GM21529 (cell line): Measurements from ENCODE around the gene LCLAT1.

Experiments
- ATAC-seq: cut with Tn5 transposase; IDR thresholded peaks from one replicate; pipeline ENCODE4 v1.9.1; 2021; ENCODE audit not compliant: unreplicated experiment

Gene LCLAT1

DNA sequence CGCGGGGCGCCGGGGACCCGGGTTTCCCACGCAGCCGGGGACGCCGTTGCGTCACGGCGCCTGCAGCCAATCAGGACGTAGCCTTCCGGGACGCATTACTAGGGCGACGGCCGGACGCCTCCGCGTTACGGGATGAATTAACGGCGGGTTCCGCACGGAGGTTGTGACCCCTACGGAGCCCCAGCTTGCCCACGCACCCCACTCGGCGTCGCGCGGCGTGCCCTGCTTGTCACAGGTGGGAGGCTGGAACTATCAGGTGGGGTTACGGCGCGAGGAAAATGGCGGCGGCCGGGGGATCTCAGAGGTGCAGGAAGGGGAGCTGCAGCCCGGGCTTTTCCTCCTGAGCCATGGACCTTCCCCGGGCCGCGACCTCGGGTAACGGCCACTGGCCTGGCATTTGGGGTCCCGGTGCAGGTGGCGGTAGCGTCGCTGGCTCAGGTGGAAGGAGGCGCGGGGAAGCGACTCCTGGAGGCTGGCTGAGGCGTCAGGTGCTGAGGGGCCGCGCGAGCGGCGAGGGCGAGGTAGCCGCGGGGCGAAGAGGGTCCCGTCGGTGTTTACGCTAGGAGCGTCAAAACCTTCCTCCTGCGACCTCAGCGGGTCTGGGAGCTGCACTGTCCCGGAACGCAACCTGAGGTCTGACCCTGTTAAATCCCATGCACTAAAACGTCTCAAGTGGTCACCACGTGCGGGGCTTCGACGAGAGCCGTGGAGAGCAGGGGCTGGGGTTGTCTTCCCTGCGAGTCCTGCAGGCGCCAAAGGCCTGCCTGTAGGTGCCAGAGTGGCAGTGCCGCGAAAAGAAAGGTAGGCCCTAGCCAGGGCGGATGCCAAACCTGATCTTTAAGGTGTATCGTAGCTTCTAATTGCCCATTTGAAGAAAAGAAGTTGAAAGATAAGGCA is at the start of gene LCLAT1:
LCLAT1 (plus strand) TSS at position 98 of the 897 bp plus-strand sequence. CDS start 78,345 bp downstream, outside the sequence.
- peak; percentile 98 for ATAC-seq

DNA sequence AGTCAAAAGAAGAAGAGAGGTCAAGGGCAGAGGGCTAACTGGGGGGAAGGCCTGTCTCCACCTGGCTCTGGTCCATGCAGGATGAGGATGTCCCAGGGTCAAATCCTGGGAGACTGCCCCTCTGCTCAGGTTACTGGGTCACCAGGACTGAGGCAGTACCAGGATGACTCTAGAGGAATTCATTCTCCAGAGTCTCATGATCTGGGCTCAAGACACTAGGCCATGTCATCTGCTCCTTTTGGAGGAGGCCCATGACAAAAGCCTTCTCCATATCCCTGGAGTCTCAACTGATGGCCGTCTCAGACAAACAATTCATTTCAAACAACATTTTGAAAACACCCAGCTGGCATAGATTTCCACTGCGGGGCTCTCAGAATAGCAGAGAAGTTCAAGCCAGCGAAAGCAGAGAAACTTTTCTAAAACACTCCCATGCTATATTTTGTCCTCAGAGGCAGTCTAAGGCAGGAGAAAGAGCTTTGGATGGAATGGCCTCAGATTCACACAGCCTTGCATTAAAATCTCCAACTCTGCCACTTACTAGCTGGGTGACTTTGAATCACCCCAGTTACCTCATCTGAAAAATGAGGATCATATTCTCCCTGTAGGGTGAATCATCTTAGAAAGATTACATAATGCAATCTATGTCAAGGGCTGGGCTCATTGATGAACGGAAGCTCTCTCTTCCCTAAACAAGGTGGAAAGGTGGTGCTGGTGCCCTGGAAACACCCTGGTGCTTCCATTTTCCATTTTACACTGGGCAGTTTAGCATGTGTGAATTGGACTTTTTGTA is 48.8 kb upstream of the LCLAT1 start:
- ATAC-seq, result no peak

DNA sequence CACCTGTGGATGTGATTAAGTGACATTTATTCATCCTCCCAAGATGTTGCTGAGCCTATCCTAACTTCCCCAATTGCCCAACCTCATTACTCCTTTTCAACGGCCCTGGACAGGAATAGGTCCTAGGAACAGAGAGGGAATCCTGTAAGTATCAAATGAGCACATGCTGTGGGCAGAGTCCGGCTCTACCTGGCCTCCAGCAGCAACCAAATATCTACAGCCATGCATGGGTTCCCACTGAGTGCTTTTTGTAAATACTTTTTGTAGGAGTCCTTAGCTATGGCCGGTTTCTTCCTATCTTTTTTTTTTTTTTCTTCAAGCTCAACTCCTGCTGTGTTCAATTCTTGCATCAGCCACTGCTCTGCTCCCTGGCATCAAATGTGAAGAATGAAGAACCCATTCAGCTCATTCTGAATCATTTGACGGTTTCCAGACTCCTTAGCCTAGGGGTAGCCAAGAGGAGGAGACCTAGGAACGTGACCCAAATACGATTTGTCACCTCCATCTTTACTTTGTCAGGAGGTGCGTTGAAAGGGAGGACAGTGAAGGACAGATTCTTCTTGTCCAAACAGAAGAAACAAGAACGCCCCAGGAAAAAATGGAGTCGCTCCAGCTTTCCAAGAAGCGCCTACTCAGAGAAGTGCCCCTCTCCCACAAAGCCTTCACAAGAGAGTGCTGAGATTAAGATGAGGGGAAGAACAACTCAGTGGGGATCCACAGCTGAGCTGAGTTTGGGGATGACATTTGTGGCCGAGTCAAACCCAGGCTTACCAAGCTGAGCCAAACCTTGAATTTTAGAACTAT is 46.7 kb upstream of the LCLAT1 start:
- ATAC-seq, result no peak

DNA sequence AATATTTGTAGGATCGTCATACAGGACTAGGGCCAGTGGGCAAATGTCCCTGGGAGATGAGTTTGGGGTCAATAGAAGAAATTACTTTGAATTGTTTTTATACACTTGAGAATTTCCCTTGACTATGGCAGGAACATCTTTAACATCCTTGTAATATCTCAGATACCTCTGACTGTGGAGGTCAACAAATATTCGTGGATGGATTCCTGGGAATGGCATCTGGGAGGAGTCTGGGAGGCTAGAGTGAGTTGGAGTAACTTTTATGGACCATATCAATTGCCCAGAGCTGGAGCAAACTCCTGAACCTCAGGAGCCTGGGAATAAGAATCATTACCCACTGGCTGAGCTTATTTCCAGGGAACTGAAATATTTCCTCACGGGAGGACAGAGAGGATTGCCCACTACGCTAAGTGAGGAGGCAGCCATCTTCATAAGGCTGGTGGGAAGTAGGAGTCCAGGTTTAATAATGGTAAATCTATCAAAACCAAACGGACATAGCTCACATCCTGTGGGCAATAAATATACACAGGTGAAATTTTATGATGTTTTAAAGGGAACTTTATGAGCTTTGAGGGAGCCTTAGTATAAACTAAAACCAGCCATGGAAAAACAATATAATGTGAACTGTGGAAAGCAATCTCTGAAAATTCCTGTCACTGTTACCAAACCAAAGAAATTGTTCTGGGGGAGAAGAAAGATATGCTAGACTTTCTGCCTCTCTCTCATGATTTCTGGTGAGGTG is 44.4 kb upstream of the LCLAT1 start:
- no peak for ATAC-seq

DNA sequence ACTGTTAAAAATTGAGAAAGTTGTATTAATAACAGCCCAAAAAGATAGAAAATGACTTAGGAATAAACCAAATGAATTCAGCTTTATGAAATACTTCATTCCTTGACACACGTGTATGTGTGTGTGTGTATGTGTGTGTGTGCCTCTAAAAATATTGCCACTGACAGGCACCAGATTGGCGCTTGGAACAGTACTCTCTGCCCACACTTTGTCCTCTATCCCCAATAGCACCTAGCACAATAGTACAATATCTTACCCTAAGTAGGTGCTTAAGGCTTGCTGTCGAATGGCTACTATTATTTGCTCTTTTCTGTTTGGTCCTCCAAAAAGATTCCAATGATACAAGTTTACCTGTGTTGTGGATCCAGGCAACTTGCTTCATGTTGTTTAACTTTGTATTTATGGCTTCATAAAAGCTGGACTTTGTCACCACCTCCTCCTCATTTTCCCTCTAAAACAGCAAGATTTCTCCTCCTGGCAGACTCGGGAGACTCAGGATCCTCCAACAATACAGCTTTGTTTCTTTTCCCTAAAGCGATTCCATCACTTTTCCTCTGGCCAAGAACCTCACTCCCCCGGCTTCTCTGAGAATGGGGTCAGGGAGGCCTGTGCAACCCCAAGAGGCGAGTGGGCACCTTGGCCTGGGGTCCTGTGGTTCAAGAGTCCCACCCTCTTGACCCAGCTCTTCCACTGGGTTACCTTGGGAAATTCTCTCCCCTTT is 43.3 kb upstream of the LCLAT1 start:
- ATAC-seq, result no peak

DNA sequence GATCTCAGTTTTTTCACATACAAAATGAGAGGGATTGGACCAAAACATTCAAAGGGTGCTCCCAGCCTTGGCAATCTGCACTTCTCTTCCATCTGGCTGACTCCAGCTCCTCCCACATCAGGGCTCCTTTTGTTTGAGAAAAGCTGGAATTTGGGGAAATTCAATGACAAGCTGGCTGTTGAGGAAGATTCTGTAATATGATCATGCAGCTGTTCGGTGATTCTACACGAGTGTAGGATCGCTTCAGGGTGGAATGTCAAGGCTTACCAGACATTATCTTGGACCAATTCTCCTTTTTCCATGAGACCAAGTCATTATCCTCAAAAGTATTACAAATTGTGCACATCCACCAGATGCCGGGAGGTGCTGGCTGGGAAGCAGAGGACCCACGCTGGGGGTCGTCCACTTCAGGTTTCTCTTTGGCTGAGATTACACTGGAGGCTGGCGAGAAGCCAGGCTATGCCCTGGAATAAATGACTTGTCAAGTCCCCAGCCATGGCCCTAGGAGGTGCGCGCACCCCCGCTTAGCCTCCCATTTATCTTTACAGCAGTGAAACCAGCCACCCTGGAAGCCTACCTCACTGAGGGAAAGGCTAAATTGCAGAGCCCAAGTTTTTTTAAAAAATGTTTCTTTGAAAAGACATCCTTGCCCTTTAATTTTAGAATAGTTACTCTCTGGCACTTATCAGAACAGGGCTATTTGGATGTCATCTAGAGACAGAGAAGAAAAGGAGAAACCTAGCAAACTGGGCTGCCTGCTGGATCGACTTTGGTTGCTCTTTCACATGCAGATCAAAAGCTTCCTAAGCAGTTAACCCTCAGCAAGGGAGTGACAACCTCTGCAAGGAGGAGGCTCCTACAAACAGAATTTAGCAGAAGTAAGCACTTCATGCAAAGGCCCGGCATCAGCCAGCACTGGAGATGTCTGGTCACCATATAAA is 42.5 kb upstream of the LCLAT1 start:
- ATAC-seq, result no peak

DNA sequence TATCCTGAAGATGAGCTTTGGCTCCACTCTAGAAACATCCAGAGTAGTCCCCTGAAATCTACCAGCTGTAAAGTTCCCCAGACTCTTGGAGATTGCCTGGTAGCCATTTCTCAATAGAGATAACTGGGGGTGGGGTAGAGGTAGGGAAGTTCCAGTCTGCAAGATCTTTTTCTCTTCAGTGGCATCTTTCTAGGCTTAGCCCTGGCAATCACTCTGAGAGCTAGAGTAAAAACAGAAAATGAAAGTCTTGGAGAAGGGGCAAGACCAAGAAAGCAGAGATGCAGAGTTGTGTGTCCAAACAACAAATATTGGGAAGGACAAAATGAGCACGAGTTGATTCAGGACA is 41.8 kb upstream of the LCLAT1 start:
- ATAC-seq, result no peak

DNA sequence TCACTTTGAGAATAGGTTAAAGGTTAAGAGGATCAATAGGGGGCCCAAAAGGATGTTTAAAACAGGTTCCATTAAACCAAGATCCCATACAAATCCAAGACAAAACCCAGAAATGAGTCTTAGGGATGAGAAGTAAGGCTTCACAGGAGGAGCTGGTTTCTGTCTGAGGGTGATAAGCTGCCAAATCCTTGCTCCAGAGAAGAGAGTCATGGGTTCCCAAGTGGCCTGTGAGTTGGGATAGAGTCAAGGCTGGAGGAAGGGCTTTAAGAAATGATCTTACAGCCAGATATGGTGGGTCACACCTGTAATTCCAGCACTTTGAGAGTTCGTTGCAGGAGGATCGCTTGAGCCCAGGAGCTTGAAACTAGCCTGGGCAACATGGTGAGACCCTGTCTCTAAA is 40.2 kb upstream of the LCLAT1 start:
- no peak for ATAC-seq

DNA sequence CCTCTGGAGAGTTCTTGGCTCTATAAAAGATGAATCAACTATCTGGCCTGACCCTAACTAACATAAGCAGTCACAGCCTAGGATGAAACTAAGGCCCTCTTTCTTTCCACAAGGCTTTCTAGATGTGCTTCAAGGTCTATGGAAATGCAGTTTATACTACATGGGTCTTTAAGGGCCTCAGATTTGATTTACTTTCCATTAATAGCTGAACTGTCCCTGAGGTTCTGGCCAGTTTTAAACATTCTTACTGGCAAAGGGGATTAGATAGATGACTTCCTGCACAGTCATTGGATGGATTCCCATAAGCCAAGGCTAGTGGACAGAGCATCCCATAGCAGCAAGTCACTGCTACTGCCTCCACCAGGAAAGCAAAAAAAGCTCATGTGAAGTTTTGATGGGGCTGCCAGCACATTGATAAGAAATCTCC is 38.1 kb upstream of the LCLAT1 start:
- no peak for ATAC-seq

DNA sequence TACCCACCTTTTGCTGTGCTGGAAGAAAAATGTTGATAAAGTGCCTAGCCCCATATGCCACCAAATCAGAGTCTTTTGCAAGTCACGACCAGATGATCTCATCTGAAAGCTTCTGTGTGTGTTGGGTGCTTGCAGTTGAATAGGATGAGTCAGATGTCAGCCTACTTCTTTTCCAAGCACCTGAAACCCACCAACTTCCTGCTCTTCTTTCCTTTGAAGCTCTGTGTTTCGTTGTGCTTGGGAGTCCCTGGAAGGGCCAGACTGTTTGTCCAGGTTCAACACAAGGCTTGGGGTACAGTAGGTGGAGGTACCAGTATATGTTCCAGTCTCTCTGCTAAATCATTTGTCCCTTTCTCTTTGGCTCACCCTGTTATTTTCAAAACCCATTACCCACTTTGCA is 36.8 kb upstream of the LCLAT1 start:
- ATAC-seq, result no peak

DNA sequence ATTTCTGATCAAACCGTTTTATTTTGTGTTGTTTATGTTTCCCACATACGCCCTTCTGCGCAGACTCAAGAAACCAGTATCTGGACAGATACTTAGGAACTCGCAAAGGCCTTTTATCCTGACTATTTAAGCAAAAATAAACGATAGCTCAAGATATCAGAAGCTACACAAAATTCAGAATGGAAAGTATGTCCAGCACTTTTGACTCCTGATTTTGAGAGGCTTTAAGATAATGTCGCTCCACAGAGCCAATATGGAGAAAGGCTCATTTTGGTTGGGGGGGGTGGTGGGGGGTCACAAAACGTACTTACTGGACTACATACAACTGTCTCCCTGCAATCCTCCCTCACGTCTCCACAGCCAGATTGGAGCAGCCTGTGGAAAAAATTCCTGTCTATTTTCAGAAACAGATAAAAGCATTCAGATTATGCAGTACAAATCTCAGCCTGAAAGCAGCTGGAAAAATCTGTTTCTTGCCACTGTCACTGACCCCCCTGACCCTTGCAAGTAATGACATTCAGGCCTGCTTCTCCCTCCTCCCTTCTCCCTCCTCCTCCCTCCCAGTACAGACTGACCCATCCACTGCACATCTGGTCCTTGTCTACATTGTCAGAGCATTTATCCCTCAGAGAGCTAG is 34.9 kb upstream of the LCLAT1 start:
- no peak for ATAC-seq

DNA sequence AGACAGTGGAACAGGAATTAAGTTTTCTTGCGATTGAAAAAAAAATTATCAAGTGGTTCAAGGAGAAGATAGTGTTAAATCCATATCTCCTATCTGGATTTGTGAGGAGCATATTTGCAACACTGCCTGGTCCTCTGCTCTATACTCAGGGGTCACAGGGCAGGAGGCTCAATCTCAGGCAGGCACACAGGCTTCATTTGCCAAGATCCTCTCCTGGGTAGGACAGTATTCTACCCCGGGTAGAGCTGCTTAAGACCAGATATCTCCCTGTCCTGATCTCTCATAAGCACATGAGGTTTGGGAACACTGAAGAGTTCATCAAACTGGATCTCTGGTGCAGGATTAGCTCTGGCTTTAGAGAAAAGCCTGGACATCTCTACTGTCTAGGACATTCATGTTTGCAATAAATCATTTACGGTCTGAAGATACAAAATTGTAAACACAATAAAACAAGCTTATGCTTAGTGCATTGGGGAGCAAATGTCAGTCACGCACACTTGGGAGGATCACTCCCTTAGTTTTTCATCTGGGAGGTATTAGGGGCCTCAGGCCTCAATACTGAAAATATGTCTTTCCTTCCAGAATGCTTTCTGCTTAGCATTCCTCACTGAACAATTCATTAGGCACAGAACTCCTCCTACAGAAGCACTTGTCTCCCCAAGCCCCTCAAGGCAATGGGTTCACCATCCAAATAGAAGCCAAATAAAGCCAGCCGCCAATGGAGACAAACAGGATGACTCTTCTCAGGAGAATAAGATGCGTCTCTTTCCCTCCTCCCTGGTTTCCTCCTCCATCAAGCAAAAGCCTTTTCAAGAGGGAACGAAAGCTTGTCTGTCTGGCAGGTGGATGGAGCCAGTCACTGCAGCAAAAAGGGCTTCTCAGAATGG is 34.1 kb upstream of the LCLAT1 start:
- no peak for ATAC-seq

DNA sequence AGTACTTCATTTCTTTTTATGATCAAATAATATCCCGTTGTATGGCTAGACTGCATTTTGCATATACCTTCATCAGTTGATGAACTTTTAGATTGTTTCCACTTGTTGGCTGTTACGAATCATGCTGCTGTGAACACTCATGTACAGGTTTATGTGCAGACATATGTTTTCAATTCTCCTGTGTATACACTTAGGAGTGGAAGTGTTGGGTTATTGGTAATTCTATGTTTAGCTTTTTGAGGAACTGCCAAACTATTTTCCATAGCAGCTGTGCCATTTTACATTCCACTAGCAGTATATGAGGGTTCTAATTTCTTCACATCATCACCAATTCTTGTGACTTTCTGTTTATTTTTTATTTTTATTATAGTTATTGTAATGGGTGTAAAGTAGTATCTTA is 32.1 kb upstream of the LCLAT1 start:
- no peak for ATAC-seq

DNA sequence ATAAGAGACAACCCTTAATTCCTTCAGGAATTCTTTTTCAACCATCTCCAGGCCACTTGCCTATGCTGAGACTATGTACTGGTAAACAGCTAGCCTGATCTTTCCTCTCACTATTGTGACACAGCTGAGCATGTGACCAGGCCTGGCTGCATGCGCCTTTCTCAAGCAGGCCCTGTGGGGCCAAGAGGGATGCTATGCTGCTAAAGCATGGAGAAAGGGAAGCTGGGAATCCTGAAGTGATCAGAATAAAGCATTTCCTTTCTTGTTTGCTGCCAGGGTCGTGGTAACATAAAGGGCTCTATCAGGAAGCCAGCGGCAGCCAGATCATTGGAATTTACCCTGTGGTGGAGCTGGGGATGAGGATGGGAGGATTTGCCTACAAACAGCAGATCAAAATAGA is 29.8 kb upstream of the LCLAT1 start:
- ATAC-seq, result no peak

DNA sequence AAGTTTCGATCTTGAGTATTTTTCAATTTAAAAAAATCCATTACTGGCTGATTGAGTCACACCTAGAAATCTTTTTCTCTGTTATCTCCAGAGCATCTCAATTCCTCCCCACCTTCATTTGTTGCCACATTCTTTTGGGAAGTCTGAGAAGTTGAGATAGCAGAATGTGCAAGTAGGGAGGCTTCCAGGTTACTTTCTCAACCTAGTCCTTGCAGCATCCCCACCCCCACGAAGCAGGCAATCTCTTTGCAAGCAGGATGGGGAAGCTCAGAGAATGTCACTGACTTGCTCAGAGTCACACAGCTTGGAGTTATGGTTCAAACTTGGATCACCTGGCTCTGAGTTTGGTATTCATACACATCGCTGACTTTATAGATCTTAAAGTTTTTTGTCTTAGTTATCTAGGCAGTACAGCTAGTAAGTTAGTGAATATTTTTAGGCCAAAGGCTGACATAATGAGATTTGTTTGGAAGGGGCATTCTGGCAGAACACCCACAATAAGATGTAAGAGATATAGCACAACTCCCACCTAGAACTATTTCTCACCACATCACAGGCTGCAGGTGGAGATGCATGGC is 25.9 kb upstream of the LCLAT1 start:
- ATAC-seq, result no peak

DNA sequence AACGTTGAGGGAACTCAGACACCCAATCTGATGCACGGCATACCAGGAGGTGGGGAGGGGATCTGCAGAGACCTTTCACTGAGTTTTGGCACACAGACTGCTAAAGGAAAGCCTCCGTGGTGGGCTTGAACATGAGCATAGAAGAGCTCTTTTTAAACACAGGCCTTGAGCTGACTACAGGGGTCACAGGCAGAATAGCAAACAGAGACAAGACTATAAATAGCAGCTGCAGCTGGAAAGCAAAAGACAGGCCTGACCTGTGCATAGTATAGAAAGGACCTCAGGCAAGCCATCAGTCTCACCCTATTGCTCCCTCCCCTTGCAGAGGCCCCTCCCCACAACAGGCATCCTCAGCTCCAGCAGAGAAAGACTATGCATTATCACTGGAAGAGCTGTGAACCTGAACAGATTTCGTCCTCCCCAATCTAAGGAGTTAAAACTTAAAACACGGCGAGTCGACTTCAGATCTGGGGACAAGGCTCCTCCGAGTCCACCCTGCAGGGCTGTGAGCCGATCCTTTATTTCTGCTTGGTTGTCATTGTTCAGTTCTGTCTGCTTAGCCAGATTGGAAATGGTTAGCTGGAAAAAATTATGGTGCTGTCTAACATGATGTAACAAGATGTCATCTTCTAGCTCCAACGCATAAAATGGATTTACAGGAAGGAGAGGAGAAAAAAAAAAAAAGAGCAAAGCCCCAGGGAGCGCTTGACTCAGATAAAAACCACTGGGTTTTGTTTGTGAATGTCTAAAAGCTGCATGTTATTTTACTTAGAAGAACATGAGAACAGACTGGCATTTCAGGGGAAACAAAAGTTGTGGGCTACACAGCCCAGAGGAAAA is 25.2 kb upstream of the LCLAT1 start:
- peak; percentile 29 for ATAC-seq
